Natural killer cell (primary cell): Measurements from ENCODE around the gene LTV1. TPM values are rescaled to one million over a fixed set of nuclear protein-coding genes. Genes with fewer than 3 reads are reported as not detected.

Source experiments
- ATAC-seq, 3 donors: fragments of 150-1000 bp in 2 of 3; fragments of 200-7000 bp in 1 of 3; cut with Tn5 transposase; 1 replicate in 1 of 3; 2 replicates in 2 of 3; pipeline ENCODE4 v1.10.0; 2021; ENCODE audit warnings: mild to moderate bottlenecking in 2 of 3, moderate library complexity in 2 of 3
- DNase-seq, 2 donors: peaks; one replicate each; pipeline versions ENCODE4 v3.0.0 to v3.0.0-alpha.2; 2013 to 2021; ENCODE audit warnings: mixed read lengths in 1 of 2
- H3K27ac ChIP-seq: one replicate; pipeline ENCODE4 v1.5.1; 2013; ENCODE audit warnings: mild to moderate bottlenecking, low read length
- H3K27me3 ChIP-seq: one replicate; pipeline ENCODE4 v1.6.1; 2013; ENCODE audit warnings: low read length; ENCODE audit not compliant: control insufficient read depth, insufficient read depth
- H3K36me3 ChIP-seq: one replicate; pipeline ENCODE4 v1.6.1; 2013; ENCODE audit warnings: low read length; ENCODE audit not compliant: control insufficient read depth, insufficient read depth
- H3K4me1 ChIP-seq: one replicate; pipeline ENCODE4 v1.6.1; 2013; ENCODE audit warnings: low read length; ENCODE audit not compliant: control insufficient read depth, insufficient read depth
- H3K4me3 ChIP-seq: one replicate; pipeline ENCODE4 v1.5.1; 2013; ENCODE audit warnings: low read length
- H3K9me3 ChIP-seq: one replicate; pipeline ENCODE4 v1.6.1; 2013; ENCODE audit warnings: low read length; ENCODE audit not compliant: control insufficient read depth, insufficient read depth
- H3K27ac Mint-ChIP-seq, 2 donors: one replicate each; pipeline ENCODE4 v1.8.0; 2022; ENCODE audit warnings: mild to moderate bottlenecking in 2 of 2, mixed read lengths in 2 of 2, moderate library complexity in 1 of 2
- H3K27me3 Mint-ChIP-seq, 2 donors: one replicate each; pipeline ENCODE4 v1.8.0; 2022; ENCODE audit warnings: low read depth in 2 of 2, mixed read lengths in 2 of 2
- H3K36me3 Mint-ChIP-seq: one replicate; pipeline ENCODE4 v1.8.0; 2022; ENCODE audit warnings: mixed read lengths
- H3K4me1 Mint-ChIP-seq, 2 donors: one replicate each; pipeline ENCODE4 v1.8.0; 2022; ENCODE audit warnings: mixed read lengths in 2 of 2
- H3K4me3 Mint-ChIP-seq: one replicate; pipeline ENCODE4 v1.8.0; 2022; ENCODE audit warnings: mild to moderate bottlenecking, moderate library complexity, mixed read lengths
- H3K9me3 Mint-ChIP-seq, 2 donors: one replicate each; pipeline ENCODE4 v1.8.0; 2022; ENCODE audit warnings: mixed read lengths in 2 of 2
- WGBS: methylation state at CpG from one replicate; pipeline ENCODE4 v1.1.7; 2013; ENCODE audit warnings: missing lambda C conversion rate; ENCODE audit not compliant: insufficient coverage; 5-methylcytosine and 5-hydroxymethylcytosine counted together
- intact Hi-C: fragments of 100-400 bp; cut with micrococcal nuclease; formaldehyde crosslinking; loops from one replicate; pipeline ENCODE4 v1.14.2; 2022
- total RNA-seq, 4 donors: library from RNA; stranded (reverse); fragments of 120-200 nt in 1 of 4; gene quantifications; one replicate each; pipeline versions ENCODE4 v1.2.3 to v1.2.4, GENCODE V29; 2013 to 2022
- TF ChIP-seq, protein P1 (sequence below): fragments of 200-600 bp; IDR thresholded peaks from one replicate; pipeline ENCODE4 v1.8.0; 2022; ENCODE audit warnings: antibody characterized with exemption

Gene LTV1
- total RNA-seq, 3 donors from 2014 or later (not counting 1 experiment from before 2014, with no cell fraction given), result 21.7 to 24.7 (median 21.7) TPM

DNA sequence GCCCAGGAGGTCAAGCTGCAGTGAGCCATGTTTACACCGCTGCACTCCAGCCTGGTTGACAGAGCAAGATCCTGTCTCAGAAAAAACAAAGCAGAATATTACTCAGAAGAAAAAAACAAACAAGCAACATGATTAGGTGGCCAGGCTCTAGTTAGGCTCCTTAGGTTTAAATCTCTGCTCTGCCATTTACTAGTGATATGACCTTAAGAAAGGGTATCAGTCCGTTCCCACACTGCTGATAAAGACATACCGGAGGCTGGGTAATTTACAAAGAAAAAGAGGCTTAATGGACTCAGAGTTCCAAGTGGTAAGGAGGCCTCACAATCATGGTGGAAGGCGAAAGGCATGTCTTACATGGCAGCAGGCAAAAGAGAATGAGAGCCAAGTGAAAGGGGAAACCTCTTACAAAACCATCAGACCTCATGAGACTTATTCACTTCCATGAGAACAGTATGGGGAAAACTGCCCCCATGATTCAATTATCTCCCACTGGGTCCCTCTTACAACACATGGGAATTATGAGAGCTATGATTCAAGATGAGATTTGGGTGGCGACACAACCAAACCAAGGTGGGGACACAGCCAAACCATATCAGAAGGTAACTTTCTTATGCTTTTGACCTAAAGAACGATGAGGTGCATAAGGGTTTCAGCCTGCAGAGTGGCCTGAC, 2.4 kb upstream of the LTV1 start:
- ATAC-seq, result no peak

DNA sequence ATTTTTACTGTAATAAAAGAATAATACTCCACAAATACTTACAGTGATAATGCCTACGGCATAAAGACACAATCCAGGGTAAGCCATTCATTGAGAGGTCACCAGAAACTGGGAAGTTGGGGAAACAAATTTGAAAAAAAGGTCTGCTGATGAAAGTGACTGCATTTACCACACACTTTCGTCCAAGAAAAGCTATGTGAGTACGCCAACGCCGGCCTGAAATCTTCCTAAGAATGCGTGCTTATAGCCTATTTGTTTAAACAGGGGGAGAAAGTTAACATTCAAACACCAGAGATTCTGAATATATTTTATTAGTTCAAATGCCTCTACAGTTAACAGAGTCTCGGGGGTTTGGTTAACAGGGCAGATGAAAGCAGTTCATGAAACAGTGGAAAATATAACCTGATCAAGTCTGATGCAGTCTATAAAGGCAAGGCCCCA, 657 bp upstream of the LTV1 start:
- Histone ChIP-seq H3K27me3 (no peaks in the 10 kb centered on the region), H3K36me3 (peaks cover 27% of the 10 kb centered on the region), H3K9me3 (no peaks in the 10 kb centered on the region), H3K4me3 (peak overlapping the region; percentile 98), H3K4me1 (peaks cover 21% of the 10 kb centered on the region), H3K27ac (peak overlapping the region; percentile 94)
- peak; percentile 13 to 29 (median 28) for ATAC-seq
- Mint-ChIP-seq H3K27ac (peak overlapping the region; percentile 94), H3K36me3 (no peaks in the 10 kb centered on the region), H3K9me3 (no peaks in the 10 kb centered on the region), H3K4me3 (peak overlapping the region; percentile 93), H3K27me3 (peaks cover 0 to 5% of the 10 kb centered on the region in 2 donors), H3K4me1 (peaks cover 17 to 18% of the 10 kb centered on the region in 2 donors)
- intact Hi-C loops, result loop anchor here (5.0 to 10.0 kb wide), 2 partner anchors 268 to 390 kb away; partner anchors contain the start of genes ADAT2 and PEX3
- TF ChIP-seq, protein P1, sequence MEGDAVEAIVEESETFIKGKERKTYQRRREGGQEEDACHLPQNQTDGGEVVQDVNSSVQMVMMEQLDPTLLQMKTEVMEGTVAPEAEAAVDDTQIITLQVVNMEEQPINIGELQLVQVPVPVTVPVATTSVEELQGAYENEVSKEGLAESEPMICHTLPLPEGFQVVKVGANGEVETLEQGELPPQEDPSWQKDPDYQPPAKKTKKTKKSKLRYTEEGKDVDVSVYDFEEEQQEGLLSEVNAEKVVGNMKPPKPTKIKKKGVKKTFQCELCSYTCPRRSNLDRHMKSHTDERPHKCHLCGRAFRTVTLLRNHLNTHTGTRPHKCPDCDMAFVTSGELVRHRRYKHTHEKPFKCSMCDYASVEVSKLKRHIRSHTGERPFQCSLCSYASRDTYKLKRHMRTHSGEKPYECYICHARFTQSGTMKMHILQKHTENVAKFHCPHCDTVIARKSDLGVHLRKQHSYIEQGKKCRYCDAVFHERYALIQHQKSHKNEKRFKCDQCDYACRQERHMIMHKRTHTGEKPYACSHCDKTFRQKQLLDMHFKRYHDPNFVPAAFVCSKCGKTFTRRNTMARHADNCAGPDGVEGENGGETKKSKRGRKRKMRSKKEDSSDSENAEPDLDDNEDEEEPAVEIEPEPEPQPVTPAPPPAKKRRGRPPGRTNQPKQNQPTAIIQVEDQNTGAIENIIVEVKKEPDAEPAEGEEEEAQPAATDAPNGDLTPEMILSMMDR, result no peak
- no peak for DNase-seq
- 55% methylated on average over 6 of the region's 7 CpGs for WGBS

More for the DNA sequence above, 2.4 kb upstream of the LTV1 start:
- 92% methylated on average over 6 of the region's 6 CpGs for WGBS
- intact Hi-C loops, result loop anchor here (5.0 to 10.0 kb wide), 2 partner anchors 266 to 388 kb away; partner anchors contain the start of genes ADAT2 and PEX3
- TF ChIP-seq, protein P1, result no peak
- no peaks in the 10 kb centered on the region for H3K27me3 ChIP-seq
- Mint-ChIP-seq H3K4me1 (peaks cover 17 to 18% of the 10 kb centered on the region in 2 donors), H3K36me3 (no peaks in the 10 kb centered on the region), H3K27me3 (peaks cover 0 to 5% of the 10 kb centered on the region in 2 donors), H3K27ac (peak overlapping the region in 1 of 2 donors; percentile 63), H3K4me3 (peak overlapping the region; percentile 65), H3K9me3 (no peaks in the 10 kb centered on the region)
- peaks cover 9% of the 10 kb centered on the region for H3K36me3 ChIP-seq
- no peak overlapping the region for H3K27ac ChIP-seq
- H3K9me3 ChIP-seq, result no peaks in the 10 kb centered on the region
- DNase-seq, result no peak
- H3K4me3 ChIP-seq, result no peak overlapping the region
- H3K4me1 ChIP-seq, result peaks cover 21% of the 10 kb centered on the region

DNA sequence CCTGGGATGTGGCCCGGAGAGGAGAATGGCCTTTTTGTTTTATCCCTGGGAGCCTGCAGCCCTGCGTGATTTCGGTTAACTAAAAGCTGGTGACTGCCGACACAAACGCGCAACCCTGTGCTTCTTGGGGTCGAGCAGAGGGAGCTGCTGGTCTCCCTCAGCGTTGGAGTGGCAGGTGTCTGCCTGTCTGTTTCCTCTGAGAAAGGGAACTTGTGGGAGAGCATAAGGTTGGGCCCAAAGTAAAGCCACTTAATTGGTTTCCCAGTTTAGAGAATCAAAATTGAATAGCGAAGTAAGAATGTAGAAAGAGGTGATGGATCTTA, 500 bp downstream of the LTV1 start:
- Mint-ChIP-seq H3K27me3 (peaks cover 0 to 5% of the 10 kb centered on the region in 2 donors), H3K9me3 (no peaks in the 10 kb centered on the region), H3K4me1 (peaks cover 18 to 22% of the 10 kb centered on the region in 2 donors), H3K4me3 (peak overlapping the region; percentile 93), H3K27ac (peak overlapping the region; percentile 94), H3K36me3 (peaks cover 6% of the 10 kb centered on the region)
- ATAC-seq (peak in 1 of 3 donors; percentile 15), DNase-seq (no peak)
- Histone ChIP-seq H3K27me3 (no peaks in the 10 kb centered on the region), H3K4me1 (peaks cover 21% of the 10 kb centered on the region), H3K4me3 (peak overlapping the region; percentile 98), H3K9me3 (no peaks in the 10 kb centered on the region), H3K27ac (peak overlapping the region; percentile 94), H3K36me3 (peaks cover 38% of the 10 kb centered on the region)
- intact Hi-C loops, result loop anchor here (5.0 to 10.0 kb wide), 2 partner anchors 269 to 391 kb away; partner anchors contain the start of genes ADAT2 and PEX3
- WGBS, result 0% methylated on average over 9 of the region's 9 CpGs
- TF ChIP-seq, protein P1, result no peak
